Activated T-helper 1 cell treated with Interleukin-2 at 50 U/mL for 16 hours (primary cell): ENCODE measurements around the gene TRABD2B.

Experiments used
- DNase-seq: peaks from one replicate; pipeline ENCODE4 v3.0.0-alpha.2; 2020; ENCODE audit warnings: low read depth

The TRABD2B gene

GRCh38 chr1:47935856-47936255, 61.3 kb downstream of the TRABD2B start:
- DNase-seq, result no peak

- no peak for DNase-seq
Observed at GRCh38 chr1:47935163-47935562, 62.0 kb downstream of the TRABD2B start.

DNA sequence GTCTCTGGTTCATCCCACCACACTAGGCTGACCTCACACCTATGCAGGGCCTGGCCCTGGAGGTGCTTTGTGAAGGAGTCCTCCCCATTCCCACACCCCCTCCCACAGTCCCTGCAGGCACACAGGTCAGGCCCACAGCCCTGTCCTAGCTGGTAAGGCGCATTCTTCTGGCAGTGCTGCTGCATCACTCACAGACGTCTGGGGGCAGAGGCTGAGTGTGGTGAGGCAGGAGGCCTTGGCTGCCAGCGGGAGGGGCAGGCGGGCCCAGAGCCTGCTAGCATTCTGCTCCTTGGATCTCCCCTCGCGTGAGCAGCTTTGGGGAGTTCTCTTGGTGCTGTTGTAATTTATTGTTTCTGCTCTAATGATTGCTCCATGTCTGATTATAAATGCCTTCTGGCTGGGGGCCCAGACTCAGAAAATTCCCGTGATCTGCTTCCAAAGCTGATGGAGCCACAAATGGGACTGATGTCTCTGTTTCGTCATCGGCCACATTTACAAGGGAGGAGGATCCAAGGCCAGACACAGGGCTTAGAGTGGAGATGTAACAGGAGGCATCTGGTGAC, 62.9 kb downstream of the TRABD2B start:
- no peak for DNase-seq

- no peak for DNase-seq
Observed at GRCh38 chr1:47932743-47933142, 64.4 kb downstream of the TRABD2B start.

GRCh38 chr1:47931395-47931794, 65.8 kb downstream of the TRABD2B start:
- no peak for DNase-seq

- DNase-seq, result no peak
Observed at GRCh38 chr1:47930210-47930840, 66.9 kb downstream of the TRABD2B start.

GRCh38 chr1:47927165-47927564, 70.0 kb downstream of the TRABD2B start:
- no peak for DNase-seq

DNA sequence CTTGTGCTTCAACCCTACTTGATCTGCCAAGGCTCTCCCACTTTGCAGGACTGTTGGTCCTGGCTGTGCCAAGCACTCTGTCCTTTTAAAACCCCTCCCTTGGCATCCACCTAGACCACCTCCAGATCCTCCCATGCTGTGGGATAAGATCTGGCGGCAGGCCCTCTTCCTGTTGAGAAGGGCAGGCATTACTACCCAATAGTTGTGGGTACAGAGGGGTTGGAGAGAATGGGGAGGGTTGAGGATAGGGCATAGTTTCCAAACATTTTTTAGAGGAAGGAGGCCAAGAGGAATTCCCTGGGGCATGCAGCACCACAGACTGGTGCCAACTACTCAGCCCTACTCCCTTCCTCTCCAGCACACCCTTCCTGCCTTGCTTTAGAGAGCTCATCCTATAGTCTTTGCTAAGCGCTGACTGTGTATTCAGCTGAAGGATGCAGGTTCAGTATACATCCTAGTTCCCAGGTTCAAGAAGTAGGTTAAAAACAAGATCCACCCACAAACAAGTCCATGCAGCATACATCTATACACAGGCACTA, 70.7 kb downstream of the TRABD2B start:
- no peak for DNase-seq

GRCh38 chr1:47924270-47925048, 72.7 kb downstream of the TRABD2B start:
- no peak for DNase-seq

DNA sequence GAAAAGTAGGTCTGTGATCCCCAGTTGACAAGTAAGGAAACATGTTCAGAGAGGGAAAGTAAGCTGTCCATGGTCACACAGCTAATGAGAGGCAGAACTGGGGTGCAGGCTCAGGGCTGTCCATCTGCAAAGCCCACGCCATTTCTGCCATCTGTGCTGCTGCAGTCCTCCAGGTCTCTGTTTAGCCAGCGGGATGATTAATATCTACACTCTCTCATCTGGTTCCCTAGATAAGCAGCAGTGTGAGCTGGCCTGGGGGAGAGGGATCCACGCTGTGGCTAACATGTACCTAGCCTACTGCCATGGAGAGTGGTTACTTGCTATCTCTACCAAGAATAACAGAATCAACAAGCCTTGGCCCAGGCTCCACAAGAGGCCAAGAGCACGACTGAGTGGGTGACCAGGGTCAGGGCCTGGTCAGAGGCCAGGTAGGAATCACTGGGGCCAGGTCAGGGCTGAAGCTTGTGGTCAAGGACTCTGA, 75.2 kb downstream of the TRABD2B start:
- DNase-seq, result no peak

GRCh38 chr1:47919113-47919833, 77.9 kb downstream of the TRABD2B start:
- DNase-seq, result no peak

DNA sequence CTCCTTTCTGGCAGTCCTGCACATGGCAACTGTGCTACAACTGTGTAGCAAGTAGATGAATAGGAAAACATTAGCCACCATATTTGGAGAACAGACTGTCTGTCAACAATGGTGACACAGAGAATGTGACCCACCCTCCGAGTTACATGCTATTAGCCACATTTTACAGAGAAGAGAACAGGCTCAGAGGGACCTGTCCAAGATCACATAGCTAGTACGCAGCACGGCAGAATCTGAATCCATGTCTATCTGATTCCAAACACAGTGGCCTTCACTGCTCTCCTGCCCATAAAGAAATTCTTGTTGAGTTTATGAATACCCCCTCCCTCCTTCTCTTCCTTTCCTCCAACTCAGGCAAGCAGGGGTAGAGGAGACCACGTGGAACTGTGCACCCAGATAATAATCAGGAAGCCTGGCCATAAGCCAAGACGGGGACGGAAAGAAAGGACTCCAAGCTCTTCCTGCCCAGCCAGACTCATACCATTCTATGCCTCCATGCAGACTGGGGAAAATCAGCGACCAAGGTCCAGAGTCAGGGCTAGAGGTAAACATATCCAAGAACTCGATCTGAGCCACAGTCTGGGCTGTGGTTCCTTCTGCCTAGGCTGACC, 78.8 kb downstream of the TRABD2B start:
- DNase-seq, result no peak

- DNase-seq, result no peak
Observed at GRCh38 chr1:47917687-47918086, 79.5 kb downstream of the TRABD2B start.

GRCh38 chr1:47915677-47916353, 81.4 kb downstream of the TRABD2B start:
- DNase-seq, result no peak

DNA sequence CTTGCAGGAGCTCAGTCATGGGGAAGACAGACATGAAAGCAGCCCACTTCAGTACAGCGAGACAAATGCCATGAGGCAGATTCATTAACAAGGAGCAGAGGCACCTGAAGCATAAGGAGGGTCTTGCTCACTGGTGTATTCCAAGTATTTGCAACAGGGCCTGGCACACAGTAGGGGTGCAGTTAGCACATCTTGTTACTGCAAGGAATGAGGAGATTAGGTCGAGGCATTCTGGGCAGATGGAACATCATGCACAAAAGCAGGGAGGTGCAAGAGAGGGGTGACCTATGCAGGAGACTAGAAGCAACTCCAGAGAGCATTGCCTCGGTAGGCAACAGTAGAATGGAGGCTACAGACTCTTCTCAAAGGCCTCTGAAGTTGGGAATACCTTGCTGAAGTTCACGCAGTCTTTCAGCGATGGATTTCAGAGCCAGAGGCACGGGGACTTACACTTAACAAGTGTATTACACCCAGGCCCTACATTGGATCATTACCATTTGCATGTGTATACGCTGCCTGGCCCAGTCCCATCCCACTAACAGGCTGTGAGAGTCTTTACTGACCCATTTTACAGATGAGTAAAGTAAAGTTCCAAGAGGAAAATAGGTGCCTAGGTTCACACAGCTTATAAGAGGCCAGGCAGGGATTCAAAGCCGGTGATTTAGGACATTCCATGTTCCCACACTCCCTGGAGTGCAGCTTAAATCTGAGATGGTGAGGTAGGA, 82.1 kb downstream of the TRABD2B start:
- no peak for DNase-seq

- no peak for DNase-seq
Observed at GRCh38 chr1:47914218-47914938, 82.8 kb downstream of the TRABD2B start.

DNA sequence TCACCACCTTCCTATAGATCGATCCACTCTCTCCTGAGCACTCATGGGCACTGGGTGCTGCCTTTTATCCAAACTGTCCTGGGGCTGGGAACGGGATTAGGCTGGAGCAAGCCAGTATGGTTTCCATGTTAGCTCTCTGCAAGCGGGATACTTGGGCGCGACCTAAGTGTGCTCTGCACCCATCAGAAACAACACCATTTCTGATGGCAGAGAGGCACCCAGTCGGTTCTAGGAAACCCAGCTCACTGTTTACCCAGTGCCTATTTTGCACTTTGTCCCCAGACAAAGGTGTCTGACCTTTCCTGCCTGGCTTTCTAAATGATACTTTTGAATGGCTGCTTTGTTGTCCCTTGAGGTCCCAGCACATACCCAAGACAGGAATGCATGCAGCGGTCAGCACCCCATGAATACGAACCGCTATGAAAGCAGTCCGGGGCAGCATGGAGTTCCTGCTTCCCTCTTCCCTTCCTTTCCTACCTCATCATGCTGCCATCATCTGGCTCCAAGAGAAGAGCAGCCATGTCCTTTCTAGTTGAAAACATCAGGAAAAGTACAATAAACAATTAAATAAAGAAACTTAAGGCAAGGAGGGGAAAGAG, 83.9 kb downstream of the TRABD2B start:
- DNase-seq, result no peak

GRCh38 chr1:47912756-47913155, 84.4 kb downstream of the TRABD2B start:
- no peak for DNase-seq

GRCh38 chr1:47911892-47912291, 85.3 kb downstream of the TRABD2B start:
- DNase-seq, result no peak

DNA sequence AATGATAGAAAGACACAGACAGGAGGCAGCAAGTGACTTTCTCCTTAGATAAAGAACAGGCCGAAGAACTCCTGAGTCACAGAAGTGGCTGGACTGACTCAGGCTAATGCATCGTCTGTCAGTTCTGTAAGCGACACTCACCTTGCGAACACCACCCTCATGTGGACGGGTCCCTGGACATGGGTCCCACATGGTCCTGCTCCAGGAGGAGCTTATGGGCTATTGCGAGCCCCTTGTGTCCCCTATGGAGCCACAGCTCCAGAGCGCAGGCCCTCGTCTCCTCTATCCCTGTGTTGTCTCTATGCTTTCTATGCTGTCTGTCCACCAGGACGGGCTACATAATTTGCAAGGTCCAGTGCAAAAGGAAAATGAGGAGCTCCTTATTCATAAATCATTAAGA, 85.8 kb downstream of the TRABD2B start:
- DNase-seq, result no peak
